HG02884 (cell line): ENCODE data around the gene DOCK9.
"Not testable (repeated sequence)": the region's sequence is repeated elsewhere in the genome, so short reads cannot be mapped to it uniquely, and the experiment has no call there.

ENCODE experiments used
- ATAC-seq: cut with Tn5 transposase; IDR thresholded peaks from one replicate; pipeline ENCODE4 v1.9.1; 2021; ENCODE audit warnings: mild to moderate bottlenecking, moderate library complexity; ENCODE audit not compliant: unreplicated experiment

DOCK9 gene

DNA sequence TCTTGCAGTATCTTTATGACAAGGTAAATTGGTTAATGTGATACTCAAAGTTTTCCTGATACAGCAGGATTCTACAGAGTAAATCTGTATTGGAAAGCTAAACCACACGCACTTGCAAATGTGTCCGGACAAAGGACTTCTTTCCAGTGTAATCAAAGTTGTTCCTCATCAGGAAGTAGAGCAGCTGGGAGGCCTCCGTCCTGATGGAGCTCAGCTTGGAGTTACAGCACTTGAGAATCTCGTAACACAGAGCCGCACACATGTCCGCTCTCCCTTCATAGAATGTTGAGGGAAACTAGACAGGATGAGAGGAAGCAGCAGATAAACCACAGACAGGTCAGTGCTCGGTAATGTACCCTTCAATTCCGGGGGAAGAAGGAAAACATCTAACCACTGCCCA is 146.6 kb downstream of the DOCK9 start:
- ATAC-seq, result no peak

GRCh38 chr13:98829541-98829940 is 148.3 kb downstream of the DOCK9 start:
- no peak for ATAC-seq

DNA sequence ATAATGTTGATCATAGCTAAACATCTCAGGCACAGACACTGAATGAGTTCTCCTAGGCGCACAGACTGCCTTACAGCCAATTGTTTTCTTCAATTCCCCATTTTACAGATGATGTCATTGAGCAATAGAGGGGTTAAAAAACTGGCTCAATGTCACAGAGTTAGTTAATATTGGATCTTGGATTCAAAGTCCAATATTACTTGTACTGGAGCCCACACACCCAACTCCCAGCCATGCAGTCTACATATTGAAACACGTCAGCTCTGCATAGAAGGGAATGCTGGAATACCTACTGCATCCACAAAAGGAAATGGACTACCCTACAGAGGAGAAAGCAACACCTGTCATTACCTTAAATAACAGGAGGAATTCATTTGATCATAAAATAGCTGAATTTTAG is 149.2 kb downstream of the DOCK9 start:
- no peak for ATAC-seq

GRCh38 chr13:98827449-98827848 is 150.4 kb downstream of the DOCK9 start:
- ATAC-seq, result no peak

GRCh38 chr13:98826146-98826545 is 151.7 kb downstream of the DOCK9 start:
- no peak for ATAC-seq

- no peak for ATAC-seq
Observed at GRCh38 chr13:98825659-98826058, 152.2 kb downstream of the DOCK9 start.

- no peak for ATAC-seq
Observed at GRCh38 chr13:98824376-98825160, 153.3 kb downstream of the DOCK9 start.

- ATAC-seq, result no peak
Observed at GRCh38 chr13:98823442-98823841, 154.4 kb downstream of the DOCK9 start.

DNA sequence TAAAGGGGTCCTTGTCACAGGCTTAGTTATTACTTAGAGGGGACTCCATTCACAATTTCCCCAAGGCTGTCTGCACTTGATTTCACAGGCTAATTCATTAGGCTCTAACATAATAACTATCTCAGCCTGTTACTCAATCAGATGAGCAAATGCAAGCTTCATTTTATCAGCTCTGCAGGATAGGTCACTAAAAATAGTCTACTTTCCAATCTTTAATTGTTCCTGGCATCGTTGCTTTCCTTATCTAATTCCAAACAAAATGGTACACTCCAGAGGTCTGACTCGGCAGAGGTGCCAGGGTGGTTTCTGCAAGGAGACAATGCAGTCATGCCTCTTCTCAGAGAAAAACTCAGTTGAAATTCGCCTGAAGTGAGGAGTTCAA is 155.6 kb downstream of the DOCK9 start:
- ATAC-seq, result no peak

GRCh38 chr13:98821372-98822224 is 156.3 kb downstream of the DOCK9 start:
- no peak for ATAC-seq

- ATAC-seq, result no peak
Observed at GRCh38 chr13:98820744-98821371, 157.0 kb downstream of the DOCK9 start.

- ATAC-seq, result no peak
Observed at GRCh38 chr13:98820300-98820699, 157.6 kb downstream of the DOCK9 start.

DNA sequence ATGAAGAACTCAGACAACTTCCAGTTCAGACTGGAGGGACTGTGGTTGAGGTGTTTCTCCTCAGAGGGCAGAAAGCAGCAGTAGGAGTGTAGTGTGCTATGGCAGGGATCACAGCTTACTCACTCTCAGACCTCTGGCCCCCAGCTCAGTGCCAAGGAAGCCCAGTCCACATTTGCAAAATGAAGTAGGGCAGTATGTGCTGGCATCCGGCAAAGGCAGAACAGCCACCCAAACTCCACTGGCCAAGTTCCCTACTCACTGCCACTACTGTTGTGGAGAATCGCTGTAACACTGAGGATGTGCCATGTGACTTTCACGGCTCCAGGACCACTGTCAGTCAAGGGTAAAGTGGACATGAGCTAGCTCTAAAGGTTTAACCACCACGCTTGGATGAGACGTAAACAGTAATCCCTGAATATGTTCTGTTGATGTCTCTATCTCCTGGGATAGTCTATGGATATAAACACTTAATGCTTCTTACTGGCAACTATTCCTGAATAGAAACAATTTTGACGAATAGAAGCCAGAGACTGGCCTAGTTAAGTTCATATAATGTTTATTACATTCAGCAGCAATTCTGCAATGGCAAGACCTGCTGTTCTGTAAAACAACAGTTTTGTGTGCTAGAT is 158.4 kb downstream of the DOCK9 start:
- no peak for ATAC-seq

- ATAC-seq, result no peak
Observed at GRCh38 chr13:98816406-98816805, 161.5 kb downstream of the DOCK9 start.

GRCh38 chr13:98813993-98814392 is 163.9 kb downstream of the DOCK9 start:
- no peak for ATAC-seq

DNA sequence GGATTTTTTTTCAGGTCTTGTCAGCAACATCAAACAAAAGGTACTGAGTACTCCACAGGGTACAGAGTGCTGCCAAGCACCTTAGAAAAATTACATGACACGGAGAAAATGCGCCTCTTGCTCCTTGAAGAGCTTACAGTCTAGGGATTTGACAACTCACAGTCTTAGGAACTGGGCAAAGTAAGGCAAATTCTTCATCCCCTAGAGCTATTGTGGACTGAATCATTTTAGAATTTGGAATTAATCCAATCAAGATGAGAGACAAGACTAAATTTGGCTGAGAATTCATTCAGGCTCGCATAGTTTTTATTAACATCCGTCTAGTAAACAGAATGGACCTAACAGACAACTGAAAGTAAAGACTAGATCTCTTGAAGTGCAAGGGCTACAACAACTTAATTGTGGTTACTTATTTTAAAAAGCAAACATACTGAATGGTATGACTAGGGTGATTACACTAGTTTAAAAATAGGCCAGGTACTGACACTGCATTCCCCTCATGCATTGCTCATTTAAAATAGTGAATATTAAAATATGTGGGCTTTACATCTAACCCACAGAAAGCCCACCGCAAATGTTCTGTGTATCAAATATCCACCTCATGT is 165.6 kb downstream of the DOCK9 start:
- ATAC-seq, result not testable (repeated sequence)

DNA sequence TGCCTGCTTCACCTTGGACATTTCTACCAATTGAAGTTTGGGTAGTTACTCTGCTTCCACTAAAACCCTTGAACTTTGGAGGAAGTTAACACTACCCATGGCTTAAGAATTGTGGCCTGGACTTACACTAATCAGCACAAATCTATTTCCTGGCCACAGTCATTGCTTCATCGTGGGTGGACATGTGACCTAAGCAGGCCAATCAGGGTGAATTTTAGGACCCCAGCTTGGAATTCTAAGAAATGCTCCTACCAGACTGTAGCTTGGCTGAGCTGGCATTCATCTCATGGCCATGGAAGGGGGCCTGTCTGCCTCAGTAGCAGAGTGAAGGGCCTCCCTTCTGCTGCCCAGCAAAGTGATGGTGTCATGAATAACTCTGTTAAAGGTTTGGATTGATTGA is 167.1 kb downstream of the DOCK9 start:
- no peak for ATAC-seq

GRCh38 chr13:98809345-98809777 is 168.5 kb downstream of the DOCK9 start:
- ATAC-seq, result no peak

DNA sequence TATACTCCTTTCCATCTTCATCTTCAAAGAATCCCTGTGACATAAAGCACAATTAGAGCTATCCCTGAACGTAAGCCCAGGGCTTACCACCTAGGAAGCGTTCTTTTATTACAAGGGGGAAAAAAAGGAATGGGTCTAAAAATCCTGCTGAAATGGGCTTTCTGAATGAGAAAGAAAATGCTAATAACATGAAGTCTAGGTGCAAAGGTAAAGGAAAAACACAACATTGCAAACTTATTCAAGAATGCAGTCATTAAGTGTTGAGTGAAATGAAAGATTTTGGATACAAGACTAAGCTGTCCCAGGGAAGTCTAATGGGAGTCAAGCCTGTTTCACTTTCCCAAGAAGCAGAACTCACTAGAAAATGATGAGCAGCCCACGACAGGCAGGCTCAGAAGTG is 170.1 kb downstream of the DOCK9 start:
- no peak for ATAC-seq

DNA sequence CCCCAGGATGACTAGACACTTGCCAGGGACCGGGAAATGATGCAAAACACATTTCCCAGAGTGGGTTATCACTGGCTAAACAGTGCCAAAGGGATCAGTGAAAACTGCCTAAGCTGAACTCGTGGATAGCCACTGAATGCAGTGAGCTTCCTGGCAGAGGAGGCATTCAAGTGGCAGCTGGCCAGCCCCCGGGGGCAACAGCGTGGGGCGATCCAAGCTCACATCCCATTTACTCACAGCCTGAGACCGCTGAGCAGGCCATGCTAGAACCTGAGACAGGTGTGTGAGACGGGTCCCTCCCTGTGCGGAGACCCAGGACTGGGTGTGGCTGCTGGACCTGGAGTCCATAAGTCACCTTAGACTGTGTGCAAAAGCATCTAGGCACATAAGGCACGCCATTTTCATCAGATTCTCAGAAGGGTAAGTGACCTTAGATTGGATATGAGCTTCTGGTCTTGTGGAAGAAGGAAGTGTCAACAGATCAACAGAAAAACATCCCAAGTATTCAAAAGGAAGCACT is 173.5 kb downstream of the DOCK9 start:
- ATAC-seq, result no peak

GRCh38 chr13:98803921-98804320 is 173.9 kb downstream of the DOCK9 start:
- ATAC-seq, result no peak
